GM13976 (cell line): ENCODE data around the gene ABCC4.

Experiments used
- DNase-seq: peaks from one replicate; pipeline ENCODE4 v3.0.0; 2012; ENCODE audit warnings: low spot score
- in situ Hi-C: fragments of 300-500 bp; cut with MboI; formaldehyde crosslinking; loops from one replicate; pipeline ENCODE4 v1.12.0; 2022; ENCODE audit warnings: low sequenced_read_pairs, mixed read lengths, inconsistent platforms; ENCODE audit not compliant: unreplicated experiment
- TF ChIP-seq, protein P1 (sequence below): IDR thresholded peaks from 2 replicates; pipeline ENCODE4 v1.5.1; 2012; ENCODE audit warnings: borderline replicate concordance, mild to moderate bottlenecking; ENCODE audit not compliant: insufficient read depth; ENCODE audit errors: extremely low read depth, missing control alignments, control extremely low read depth

The ABCC4 gene

DNA sequence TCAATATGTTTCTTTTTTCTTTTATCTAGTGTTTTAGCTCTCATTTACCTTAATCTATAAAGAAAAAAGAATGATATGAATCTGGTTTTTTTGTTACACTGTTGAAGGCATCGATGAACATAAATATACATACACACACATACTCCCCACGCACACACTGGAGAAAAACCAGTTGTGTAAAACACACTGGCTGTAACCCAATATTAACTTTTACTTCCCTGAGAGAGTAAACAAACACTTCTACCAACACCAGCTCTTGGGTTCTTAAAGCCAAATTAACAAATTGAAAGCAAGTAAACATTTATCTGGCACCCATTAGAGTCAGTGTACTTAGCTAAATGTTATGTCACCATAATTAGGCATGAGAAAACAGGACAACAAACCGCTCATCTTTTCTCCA is 145.7 kb downstream of the ABCC4 start:
- in situ Hi-C loops: no loop called here
- TF ChIP-seq, protein P1, sequence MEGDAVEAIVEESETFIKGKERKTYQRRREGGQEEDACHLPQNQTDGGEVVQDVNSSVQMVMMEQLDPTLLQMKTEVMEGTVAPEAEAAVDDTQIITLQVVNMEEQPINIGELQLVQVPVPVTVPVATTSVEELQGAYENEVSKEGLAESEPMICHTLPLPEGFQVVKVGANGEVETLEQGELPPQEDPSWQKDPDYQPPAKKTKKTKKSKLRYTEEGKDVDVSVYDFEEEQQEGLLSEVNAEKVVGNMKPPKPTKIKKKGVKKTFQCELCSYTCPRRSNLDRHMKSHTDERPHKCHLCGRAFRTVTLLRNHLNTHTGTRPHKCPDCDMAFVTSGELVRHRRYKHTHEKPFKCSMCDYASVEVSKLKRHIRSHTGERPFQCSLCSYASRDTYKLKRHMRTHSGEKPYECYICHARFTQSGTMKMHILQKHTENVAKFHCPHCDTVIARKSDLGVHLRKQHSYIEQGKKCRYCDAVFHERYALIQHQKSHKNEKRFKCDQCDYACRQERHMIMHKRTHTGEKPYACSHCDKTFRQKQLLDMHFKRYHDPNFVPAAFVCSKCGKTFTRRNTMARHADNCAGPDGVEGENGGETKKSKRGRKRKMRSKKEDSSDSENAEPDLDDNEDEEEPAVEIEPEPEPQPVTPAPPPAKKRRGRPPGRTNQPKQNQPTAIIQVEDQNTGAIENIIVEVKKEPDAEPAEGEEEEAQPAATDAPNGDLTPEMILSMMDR: no peak
- no peak for DNase-seq

DNA sequence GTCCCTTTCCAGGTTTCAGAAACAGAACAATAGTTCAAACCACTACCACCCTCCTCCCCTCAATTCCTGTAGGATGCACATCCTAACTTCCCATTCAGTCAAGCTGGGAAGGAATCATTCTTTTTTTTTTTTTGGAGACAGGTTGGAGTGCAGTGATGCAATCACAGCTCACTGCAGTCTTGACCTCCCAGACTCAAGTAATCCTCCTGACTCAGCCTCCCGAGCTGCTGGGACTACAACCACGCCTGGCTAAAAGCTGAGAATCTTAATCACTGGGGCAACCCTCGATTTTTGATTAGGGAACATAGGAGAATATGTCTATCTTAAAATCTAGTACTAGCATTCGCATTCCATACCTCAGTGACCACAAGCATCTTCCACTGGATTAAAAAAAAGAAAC is 146.2 kb downstream of the ABCC4 start:
- in situ Hi-C loops: no loop called here
- no peak for DNase-seq

DNA sequence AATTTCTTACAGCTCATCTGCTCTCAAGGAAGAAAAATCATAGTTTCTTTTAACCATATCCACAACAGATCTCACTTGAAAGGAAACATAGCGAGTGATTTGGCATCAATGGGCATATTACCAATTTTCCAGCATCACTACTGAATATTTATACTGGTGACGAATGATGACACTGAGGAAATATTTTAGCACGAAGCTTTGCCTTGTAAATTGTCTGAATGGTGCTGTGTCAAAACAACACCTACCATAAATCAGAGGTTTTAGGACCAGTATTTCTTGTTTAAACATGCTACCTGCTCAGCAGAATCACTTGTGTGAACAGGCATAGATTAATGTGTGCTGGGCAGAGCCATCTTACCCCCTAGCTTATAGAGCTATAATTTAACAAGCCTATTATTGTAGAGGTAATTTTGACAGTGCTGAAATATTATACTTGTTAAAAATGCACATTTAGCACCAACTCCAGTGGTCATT is 146.8 kb downstream of the ABCC4 start:
- no peak for DNase-seq
- in situ Hi-C loops: no loop called here
- TF ChIP-seq, protein P1: no peak

More for the DNA sequence above, 146.2 kb downstream of the ABCC4 start:
- TF ChIP-seq, protein P1: no peak

DNA sequence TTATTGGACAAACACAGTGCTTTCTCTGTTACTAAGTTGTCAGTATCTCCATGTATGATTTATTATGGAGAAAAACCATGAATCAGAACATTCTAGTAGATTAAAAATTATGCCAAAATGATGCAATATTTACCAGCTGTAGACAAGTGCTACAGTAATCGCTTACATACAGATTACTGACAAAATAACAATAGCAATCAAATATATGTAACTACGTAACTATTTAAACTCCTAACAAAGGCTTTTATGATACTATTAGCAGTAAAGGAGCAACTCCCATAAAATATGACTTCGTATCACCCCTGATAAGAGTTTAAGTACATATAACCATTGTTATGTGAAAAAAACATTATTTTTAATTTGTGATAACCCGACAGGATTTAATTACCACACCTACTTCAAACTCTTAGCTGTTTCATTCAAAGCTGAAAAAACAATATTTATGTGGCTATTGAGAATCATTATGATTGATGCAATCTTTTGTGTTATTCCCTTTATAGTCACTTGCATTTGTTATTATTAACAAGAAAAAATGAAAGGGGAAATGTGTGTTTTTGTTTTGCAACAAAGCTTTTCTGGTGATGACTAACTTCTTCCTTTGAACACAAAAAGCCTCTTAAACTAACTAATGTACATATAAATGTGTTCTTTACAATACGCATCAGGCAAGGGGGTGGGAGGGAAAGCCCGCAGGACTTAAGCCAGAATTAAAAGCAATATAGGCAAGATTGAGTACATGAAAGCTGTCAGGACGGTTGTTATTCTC is 147.4 kb downstream of the ABCC4 start:
- DNase-seq: no peak
- in situ Hi-C loops: no loop called here
- TF ChIP-seq, protein P1: no peak

DNA sequence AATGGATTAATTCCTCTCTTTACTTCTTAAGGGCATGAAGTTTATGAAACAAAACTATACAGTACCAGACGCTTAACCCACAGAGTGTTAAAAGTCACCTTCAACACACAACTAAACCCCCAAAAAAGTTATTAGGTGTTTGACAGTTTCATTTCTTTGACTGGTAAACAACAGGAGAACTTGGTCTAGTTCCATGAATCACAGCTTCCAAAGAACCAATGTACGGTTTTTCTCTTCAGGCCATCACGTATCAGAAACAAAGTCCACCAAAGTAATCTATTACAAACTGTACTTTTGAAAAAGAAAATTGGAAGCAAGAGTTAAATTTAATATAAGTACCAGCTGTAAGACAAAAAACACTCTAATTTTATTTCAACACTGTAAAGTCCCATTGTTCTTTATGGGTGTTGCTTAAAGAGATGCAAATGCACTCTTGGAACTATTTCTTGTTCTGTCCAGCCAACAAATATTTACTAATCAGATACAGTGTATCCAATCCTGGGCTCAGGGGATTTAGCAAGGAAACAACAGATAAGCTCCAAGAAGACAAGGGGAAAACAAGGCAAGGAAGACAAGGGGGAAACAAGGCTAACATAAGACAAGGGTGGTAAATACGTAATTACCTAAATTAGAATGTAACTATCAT is 149.2 kb downstream of the ABCC4 start:
- TF ChIP-seq, protein P1: no peak
- no peak for DNase-seq
- in situ Hi-C loops: no loop called here

DNA sequence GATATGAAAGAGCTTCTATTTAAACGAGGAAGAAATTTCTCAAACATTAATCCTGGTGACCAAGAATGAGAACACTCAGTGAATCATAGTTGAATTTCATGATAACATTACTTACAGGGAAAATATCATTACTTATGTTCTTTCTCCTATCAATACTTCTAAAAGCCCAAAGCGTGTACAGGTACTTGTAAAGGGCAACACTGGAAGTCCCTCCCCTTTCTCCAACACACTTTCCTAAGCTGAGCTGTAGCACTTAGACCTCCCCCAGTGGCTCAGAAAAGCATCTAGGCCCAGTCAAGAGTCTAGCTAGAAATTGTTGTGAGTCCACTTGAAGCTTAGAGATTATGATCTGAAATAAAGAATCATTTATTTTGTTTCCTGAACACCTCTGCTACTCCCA is 150.7 kb downstream of the ABCC4 start:
- in situ Hi-C loops: no loop called here
- DNase-seq: no peak
- TF ChIP-seq, protein P1: no peak
